Left kidney (tissue), 2 donors: Measurements from ENCODE around the gene ATXN3. TPM values are rescaled to one million over a fixed set of nuclear protein-coding genes. Genes with fewer than 3 reads are reported as not detected.
"Not testable (repeated sequence)": the region's sequence is repeated elsewhere in the genome, so short reads cannot be mapped to it uniquely, and the experiment has no call there.

Experiments
- DNase-seq: peaks from one replicate; pipeline ENCODE4 v3.0.0-alpha.2; 2013
- polyA plus RNA-seq: library from polyadenylated mRNA; unstranded; fragments of 120-200 nt; gene quantifications from one replicate; pipeline ENCODE4 v1.2.1, GENCODE V29; 2013; ENCODE audit not compliant: insufficient read length

ATXN3 gene
- polyA plus RNA-seq, 1 donor: 41.6 TPM

DNA sequence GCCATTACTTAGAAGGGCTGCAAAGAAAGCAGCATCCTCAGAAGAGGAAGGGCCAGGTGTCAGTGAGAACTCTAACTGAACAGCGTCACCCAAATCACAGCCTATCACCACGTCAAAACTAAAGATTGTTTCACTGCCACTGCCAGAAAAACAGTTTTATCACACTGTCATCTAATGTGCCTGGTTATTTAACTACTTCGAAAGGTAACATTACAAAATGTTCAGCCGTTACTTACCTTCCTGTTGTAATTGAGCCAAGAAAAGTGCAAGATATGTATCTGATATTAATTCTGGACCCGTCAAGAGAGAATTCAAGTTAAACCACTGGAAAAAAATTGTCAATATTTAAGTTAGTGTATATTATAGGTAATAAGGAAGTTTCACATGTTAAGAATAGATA, 17.9 kb downstream of the ATXN3 start:
- no peak for DNase-seq

DNA sequence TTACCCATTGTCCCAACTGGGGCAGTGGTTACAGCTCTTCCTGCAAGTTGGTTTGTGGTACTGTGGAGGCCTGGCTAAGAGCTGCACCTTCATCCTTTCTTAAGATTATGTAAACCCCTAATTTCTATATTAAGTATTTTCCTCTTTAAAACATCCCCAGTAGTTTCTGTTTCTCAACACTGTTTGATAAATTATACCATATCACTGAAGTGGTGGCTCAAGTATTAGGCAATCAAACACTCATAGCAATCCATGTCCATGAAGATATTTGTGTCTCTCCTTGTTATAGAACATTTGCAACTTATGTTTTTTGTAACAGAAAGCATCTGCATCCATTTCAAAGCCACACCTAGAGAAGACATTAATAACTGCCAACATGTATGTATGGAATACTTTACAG, 31.8 kb downstream of the ATXN3 start:
- DNase-seq: no peak

DNA sequence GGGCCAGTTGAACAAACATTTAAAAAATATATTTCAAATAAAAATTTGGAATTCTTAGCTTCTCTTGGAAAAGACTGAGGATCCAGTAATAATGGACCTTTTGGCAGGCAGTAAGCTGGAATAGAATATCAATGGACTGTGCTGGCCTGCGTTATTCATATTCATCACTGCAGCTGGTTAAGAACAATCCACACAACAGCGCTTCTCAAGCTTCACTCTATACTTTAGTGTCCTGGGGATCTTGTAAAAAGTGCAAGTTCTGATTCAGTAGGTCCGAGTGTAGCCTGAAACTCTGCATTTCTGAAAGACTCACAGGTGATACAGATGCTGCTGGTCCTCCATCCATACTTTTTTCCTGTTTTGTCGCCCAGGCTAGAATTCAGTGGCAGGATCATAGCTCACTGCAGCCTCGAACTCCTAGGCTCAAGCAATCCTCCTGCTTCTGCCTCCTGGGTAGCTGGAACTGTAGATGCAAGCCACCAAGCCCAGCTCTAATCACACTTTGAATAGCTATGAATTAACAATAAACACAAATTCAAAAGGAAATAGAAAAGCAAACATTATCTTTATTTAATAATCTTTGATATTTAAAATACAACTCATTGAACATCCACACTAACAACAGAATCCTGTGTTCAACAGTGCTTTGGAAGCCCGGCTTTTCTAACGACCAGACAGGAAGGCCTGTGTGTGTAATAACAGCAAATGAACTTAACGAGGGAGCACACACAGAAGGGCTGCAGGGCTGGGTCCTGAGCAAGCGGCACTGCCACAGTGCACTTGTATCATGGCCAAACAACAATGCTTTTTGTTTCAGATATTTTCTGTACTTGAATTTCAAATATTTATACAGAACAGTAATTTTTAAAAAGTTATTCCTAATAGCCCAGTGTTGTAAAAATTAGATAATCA, 48.1 kb downstream of the ATXN3 start:
- DNase-seq: no peak

DNA sequence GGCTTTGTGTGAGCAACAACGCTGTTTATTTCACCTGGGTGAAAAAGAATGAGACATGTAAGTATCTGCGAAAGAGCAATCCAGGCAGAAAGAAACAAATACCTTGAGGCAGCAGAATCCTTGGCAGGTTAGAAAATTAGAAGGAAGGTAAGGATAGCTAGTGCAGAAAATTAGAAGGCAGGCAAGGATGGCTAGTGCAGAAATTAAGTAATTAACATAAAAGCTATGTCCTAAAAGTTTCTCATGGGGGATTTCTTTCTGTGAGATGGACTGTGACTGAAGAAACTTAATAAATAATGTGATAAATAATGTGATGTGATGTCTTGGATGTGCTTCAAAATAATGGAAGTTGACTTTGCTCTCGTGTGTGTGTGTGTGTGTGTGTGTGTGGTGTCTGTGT, 56.6 kb downstream of the ATXN3 start:
- no peak for DNase-seq

DNA sequence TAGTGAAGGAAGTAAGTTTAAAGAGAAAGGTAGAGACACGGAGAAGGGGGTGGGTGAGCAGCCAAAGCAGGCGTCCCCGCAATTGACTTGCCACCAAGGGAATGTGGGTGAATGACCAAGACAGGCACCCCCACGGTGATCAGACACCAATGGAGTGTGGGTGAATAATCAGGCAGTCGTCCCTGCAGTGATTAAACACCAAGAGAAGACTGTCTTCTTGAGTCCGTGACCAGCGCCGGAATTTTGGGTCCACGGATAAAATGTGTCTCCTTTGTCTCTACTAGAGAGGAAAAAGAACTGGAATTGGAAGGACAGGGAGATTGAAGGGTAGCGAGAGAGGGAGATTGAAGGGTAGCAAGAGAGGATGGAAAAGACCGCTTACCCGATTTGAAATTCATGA, 57.2 kb downstream of the ATXN3 start:
- not testable (repeated sequence) for DNase-seq

DNA sequence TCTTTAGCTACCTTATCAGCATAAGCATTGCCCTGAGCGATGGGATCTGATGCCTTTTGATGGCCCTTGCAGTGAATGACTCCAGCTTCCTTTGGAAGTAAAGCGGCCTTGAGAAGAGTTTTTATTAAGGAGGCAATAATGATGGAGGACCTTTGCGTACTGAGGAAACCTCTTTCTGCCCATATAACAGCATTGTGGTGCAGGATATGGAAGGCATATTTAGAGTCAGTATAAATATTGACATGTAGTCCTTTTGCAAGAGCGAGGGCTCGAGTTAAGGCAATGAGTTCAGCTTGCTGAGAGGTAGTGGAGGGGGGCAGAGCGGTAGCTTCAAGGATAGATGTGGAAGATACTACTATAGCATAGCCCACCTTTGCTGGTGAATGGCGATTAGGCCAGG, 60.5 kb downstream of the ATXN3 start:
- not testable (repeated sequence) for DNase-seq

DNA sequence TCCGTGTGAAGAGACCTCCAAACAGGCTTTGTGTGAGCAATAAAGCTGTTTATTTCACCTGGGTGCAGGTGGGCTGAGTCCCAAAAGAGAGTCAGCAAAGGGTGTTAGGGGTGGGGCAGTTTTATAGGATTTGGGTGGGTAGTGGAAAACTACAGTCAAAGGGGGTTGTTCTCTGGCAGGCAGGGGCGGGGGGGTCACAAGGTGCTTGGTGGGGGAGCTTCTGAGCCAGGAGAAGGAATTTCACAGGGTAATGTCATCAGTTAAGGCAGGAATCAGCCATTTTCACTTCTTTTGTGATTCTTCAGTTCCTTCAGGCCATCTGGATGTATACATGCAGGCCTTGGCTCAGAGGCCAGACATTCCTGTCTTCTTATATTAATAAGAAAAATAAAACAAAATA, 64.6 kb downstream of the ATXN3 start:
- not testable (repeated sequence) for DNase-seq

DNA sequence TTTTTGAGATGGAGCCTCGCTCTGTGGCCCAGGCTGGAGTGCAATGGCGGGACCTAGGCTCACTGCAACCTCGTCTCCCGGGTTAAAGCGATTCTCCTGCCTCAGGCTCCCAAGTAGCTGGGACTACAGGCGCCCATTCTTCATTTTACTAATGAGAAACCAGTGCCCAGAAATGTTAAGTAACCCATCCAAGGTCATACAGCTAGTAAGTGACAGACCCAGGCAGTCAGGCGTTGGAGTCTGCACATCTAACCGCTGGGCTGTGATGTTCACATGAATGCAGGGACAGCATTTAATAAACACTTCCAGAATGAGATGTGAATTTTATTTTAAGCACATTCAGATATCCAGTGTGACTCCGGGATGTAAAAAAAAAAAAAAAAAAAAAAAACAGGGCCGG, 65.2 kb downstream of the ATXN3 start:
- DNase-seq: no peak

DNA sequence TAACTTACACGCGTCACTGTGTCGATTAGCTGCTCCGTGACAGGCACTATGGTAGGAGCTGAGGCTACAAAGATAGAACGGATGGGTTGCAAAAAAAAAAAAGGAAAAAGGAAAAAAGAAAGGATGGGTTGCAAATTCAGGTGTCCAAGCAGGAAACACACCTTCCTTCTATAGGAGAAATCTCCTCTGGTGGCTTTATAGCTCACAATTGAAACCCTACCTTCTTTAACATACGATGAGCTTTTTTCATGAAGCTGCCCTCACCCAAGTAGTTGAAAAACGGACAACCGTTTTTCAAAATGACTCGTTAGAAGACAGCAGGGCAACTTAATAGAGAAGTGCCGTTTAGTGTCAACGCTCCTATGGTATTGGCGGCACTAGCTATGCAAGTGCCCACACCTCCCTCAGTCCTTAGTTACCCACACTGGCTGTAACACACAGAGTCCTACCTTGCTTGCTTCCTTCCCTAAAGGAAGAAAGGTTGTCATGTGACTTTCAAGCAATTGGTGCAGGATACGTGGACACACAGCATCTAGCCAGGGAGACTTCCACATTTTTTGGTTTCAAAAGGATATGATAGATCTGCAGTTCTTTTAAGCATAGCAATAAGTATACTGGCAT, 65.8 kb downstream of the ATXN3 start:
- peak; percentile 19 for DNase-seq

DNA sequence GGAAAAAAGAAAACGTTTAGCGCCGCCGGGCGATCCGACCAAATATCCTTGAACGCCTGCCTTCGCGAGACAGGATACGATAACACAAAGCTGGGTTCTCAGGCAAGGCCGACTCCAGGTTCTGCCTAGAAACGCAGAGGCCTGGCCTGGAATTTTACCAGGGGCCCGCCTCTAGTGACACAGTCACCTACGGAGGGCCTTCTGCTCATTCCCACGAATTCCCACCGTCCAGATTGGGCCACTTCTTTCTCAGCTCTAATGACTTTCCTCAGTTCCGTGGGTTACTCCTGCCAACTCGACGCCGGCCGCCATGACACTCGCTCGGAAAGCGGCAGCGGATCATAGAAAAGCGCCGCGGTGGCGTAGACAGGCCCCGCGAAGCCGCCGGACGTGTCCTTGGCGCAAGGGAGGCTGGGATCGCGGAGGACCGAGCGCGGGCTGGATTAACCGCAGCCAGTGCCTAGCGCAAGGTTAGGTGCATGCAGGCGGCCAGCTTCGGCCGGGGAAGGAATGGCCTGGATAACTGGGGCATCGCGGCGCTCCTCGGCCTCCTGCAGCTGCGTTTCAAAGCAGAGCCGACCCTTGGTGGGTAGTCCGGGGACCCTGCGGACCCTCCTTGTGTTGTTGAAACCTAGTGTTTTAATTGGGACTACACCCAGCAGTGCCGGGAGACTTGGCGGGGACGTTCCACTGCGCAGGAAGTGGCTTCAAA, 66.5 kb downstream of the ATXN3 start, which contains the start of gene TRIP11:
TSS of gene TRIP11 (minus strand) at position 341 of the 712 bp plus-strand sequence. CDS start 374 bp downstream, outside the sequence.
- DNase-seq: peak; percentile 91

DNA sequence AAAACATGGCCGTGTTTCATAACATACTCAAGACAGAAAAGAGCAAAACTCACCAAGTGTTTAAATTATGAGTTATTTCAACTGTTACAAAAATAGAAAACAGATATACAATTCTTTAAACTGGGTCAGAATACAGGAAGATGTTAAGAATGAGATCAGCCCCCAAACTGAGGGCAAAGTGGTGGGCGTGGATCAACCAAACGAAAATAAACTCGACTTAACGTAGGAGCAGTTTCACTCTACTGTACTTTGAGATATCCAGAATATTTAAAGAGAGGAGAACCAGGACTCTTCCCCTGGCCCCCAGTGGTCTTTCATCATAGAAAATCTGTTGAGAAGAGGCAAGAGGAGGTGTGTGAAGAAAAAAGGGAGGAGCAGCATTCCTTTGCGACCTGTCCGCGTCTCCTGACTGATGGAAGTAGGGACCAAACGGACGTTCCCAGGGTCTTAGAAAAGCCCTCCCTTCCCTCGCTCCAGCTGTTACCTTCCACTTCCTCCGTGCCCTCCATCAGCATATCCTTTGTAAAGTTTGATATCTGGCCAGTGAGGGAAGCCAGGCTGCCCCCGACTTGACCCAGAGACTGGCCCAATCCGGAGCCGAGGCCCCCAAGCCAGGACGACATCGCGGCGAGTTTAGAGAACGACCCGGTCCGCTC, 67.2 kb downstream of the ATXN3 start:
- DNase-seq: peak; percentile 77

DNA sequence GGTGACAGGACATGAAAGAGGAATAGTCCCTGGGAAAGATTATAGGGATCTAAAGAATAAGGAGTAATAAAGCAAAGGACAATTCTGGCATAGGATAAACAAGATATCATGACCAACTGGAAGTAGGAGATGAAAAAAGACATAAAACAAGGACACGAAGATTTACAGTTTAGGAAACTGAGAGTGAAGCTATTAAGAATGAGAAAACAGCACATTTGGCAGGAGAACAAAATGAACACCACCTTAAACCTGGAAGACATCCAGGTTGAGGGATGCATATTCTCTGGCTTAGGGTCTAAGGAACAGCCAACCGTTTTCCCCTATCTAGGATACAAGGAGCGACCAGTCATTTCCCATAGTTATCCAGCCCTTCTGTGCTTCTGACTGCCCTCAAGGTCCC, 68.4 kb downstream of the ATXN3 start:
- no peak for DNase-seq

DNA sequence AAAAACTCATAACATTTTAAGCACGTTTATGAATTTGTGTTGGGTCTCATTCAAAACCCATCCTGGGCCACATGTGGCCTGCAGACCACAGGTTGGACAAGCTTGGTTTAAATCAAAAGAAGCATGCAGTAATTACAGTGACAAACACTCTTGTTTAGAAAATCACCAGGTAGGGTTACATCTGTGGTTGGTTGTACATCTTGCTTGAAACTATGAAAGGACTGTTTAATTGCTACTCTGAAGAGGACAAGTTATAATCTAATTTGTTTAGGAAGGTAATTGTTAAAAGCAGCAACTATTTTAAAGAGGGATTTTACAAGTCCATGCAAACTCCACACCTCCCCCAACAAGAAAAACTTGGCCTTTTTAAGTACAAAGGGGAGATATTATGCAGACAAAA, 70.5 kb downstream of the ATXN3 start:
- no peak for DNase-seq

DNA sequence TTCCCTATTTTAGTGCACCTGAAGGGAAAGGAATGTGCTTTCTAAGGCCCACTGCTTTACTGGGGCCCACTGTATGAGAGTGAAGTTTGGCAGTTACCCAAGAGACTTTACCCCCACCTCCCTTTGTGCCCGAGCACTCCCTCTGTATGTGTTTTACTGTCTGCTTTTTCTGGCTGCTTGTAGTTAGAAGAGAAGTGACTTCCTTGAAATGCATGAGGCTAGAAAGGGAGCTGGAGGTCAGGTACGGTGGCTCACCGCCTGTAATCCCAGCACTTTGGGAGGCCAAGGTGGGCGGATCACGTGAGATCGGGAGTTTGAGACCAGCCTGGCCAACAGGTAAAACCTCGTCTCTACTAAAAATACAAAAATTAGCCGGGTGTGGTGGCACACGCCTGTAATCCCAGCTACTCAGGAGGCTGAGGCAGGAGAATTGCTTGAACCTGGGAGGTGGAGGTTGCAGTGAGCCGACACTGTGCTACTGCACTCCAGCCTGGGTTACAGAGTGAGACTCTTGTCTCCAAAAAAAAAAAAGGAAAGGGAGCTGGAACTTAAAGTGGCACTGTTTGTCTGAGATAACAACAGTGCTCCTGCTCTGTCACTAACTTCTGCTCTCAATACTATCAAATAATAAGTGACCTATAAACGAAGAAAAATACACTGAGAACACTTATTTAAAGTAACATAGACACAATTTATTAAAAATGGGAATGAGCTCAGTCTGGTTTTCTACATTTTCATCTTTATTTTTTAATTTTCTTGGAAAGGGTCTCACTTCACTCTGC, 72.3 kb downstream of the ATXN3 start:
- no peak for DNase-seq

DNA sequence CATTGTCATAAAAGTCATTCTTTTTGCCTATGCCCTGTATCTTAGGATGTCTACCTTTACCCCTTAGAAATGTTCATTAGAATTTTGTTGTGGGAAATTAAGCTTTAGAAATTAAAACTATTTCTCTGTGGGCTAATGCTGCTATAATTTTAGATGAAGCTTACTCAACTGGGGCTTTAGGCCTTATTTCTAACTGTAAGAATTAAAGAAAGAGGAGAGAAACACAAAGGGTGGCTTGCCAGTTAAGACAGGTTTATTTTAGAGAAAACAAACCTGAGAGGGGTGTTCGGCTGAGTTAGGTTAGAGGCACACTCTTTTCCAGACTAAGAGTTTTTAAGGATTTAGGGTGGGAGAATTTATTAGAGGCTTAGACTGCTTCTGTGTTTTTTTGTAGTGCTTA, 72.9 kb downstream of the ATXN3 start:
- DNase-seq: no peak

DNA sequence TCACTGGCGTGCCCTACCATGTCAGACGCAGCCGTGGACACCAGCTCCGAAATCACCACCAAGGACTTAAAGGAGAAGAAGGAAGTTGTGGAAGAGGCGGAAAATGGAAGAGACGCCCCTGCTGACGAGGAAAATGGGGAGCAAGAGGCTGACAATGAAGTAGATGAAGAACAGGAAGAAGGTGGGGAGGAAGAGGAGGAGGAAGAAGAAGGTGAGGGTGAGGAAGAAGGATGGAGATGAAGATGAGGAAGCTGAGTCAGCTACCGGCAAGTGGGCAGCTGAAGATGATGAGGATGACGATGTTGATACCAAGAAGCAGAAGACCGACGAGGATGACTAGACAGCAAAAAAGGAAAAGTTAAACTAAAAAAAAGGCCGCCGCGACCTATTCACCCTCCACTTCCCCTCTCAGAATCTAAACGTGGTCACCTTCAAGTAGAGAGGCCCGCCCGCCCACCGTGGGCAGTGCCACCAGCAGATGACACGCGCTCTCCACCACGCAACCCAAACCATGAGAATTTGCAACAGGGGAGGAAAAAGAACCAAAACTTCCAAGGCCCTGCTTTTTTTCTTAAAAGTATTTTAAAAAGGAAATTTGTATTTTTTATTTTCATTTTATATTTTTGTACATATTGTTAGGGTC, 79.7 kb downstream of the ATXN3 start:
- DNase-seq: no peak

DNA sequence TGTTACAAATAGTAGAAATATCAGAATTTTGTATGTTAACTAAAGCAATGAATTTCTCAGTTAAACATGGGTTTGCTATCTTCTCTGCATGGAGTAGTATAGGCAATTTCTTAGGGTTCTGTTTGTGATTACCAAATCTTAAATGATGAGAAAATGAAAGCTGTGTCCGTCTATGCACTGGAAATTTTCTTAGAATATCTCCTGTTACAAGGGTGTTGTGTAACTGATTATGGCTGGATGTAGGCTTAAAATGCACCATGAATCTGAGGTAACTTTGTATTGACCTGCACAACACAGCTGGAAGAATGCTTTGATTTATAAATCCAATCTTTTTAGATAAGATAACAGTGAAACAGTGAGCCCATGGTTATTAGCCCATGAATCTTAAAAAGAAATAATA, 84.3 kb downstream of the ATXN3 start:
- DNase-seq: no peak

DNA sequence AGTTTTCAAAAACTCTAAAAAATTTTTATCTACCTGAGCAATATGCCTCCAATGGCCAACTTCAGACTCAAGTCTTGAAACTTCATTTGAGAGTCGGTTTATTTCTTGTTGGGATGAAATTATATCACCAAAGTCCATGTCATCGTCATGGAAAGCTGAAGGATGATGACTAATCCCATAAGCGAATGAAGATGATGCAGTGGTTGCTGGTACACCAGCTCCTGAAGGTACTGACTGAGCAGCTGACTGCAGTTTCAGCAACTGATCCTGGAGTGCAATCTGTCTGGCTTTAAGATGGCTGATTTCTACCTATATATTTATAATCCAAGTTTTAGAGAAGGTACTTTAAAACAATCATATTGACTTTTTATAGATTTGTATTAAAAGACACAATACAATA, 84.9 kb downstream of the ATXN3 start:
- no peak for DNase-seq

DNA sequence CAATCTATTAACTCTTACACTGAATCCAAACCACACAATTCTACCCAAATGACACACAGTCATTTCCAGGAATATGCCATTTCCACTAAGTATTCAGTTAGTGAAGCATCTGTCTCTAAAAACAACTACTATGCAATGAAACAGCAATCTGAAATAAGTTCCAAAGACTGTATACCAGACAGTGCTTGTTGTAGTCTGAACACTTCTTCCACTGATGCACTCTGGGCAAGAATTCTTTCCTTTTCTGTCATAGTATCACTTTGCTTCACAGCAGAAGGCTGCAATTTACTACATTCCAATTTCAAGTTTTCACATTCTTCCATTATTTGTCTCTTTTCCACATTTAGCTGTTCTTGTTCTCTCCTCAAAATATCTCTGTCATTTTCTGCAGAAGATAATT, 92.3 kb downstream of the ATXN3 start:
- no peak for DNase-seq

DNA sequence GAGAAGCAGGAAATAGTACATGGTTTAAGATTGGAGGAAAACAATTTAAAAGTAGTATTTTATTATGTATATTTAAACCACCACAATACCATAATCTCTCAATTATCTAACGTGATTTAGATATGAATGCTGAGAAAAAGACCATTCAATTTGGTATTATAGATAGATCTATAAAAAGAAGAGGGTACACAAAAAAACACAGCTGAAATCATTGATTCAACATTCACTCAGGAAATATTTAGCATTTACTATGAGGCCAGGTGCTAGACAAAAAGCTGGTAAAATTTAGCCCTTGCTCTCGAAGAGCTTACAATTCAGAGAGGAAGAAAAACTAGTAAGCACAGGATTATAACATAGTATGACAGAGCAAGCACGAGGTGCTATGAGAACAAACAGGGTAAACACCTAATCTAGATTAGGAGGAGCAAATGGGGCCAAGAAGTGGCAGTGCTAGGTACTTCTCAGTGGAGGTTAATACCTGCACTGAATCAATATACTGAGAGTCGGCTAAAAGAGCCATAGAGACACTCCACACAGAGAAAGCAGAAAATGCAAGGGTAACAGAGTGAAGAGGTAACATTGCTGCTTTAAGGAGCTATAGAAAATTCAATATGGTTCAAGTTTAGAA, 94.1 kb downstream of the ATXN3 start:
- no peak for DNase-seq

DNA sequence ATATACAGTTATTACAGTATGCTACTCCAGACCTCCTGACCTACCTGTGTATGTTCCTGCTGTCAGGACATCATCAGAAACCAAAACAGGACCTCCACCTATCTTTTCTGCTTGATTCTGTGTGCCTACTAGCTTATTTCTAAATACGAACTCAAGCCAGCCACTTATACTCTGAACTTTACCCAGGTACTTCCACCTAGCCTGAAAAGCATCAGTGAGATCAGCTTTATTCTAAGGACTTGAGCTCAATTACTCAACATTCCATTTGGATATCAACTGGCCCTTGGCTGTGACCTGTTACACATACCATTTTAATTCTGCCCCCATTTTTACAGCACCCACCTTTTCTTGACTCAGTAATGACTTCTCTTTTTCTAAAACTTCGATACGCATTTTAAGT, 95.7 kb downstream of the ATXN3 start:
- no peak for DNase-seq
